GM13977 (cell line): ENCODE results near the gene MN1.

Source experiments
- DNase-seq: peaks from one replicate; pipeline ENCODE4 v3.0.0; 2012; ENCODE audit warnings: low spot score
- in situ Hi-C: fragments of 300-500 bp; cut with MboI; formaldehyde crosslinking; loops from one replicate; pipeline ENCODE4 v1.12.0; 2022; ENCODE audit warnings: low sequenced_read_pairs, low pct_unique_long_range_greater_than_20kb, mixed read lengths, inconsistent platforms; ENCODE audit not compliant: unreplicated experiment
- TF ChIP-seq, protein P1 (sequence below): IDR thresholded peaks from 2 replicates; pipeline ENCODE4 v1.5.1; 2012; ENCODE audit warnings: mild to moderate bottlenecking, control low read depth; ENCODE audit not compliant: insufficient read depth; ENCODE audit errors: extremely low read depth, missing control alignments

Gene MN1

DNA sequence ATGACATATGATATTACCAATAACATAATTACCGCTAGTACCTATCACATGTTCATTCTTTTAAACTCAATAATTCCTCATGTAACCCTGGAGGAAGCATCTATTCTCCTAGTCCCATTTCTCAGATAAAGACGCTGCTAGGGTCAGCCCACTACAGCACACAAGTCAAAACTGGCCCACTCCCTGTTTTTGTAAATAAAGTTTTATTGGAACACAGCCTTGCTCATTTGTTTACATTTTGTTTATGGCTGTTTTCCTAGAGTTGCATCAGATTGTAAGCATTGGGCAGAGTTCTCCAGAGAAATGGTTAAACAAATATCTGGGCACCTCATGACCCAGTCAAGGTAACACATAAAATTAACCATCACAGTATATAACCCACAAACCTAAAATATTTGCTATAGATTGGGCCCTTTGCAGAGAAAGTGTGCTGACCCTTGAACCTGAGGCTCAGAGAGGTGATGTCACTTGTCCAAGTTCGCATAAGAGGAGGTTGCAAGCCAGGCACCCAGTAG lies 36.8 kb downstream of the MN1 start:
- TF ChIP-seq, protein P1, sequence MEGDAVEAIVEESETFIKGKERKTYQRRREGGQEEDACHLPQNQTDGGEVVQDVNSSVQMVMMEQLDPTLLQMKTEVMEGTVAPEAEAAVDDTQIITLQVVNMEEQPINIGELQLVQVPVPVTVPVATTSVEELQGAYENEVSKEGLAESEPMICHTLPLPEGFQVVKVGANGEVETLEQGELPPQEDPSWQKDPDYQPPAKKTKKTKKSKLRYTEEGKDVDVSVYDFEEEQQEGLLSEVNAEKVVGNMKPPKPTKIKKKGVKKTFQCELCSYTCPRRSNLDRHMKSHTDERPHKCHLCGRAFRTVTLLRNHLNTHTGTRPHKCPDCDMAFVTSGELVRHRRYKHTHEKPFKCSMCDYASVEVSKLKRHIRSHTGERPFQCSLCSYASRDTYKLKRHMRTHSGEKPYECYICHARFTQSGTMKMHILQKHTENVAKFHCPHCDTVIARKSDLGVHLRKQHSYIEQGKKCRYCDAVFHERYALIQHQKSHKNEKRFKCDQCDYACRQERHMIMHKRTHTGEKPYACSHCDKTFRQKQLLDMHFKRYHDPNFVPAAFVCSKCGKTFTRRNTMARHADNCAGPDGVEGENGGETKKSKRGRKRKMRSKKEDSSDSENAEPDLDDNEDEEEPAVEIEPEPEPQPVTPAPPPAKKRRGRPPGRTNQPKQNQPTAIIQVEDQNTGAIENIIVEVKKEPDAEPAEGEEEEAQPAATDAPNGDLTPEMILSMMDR: no peak
- DNase-seq: no peak
- in situ Hi-C loops: no loop called here

DNA sequence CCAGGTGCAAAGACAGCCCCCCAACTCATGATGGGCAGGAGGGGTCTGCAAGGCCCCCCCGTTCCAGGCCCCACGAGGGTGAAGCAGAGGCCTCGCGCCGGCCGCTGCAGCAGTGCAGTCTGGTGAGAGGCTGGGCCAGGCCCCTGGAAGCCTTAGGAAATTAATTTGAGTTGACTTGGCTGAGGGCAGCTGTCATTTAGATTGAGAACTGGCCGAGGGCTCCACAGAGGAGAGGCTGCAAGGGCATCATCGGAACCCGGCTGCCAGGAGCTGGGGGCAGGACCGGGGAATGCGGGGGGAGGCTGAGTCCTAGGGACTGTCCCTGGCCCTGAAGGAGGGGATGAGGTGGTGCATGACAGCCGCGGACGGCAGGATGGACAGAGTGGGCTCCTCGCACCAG lies 39.9 kb downstream of the MN1 start:
- TF ChIP-seq, protein P1: no peak
- in situ Hi-C loops: no loop called here
- DNase-seq: no peak

DNA sequence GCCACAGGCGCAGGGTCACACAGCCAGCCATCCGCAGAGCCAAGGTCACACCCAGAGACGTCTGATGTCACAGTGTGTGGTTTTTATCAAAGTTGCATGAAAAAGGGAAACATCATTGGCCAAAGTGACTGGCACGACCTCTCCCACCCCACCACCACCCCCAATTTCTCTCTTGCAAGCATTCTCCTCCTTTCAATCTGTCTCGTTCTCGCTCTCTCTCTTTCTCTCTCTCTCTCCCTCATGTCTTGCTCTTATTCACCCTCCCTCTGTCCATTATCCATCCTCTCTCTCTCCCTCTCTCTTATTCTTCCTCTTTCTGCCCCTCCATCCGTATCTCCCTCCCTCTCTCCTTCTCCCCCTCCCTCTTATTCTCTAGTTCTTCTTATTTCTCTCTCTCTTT lies 40.6 kb downstream of the MN1 start:
- in situ Hi-C loops: no loop called here
- DNase-seq: no peak
- TF ChIP-seq, protein P1: no peak

DNA sequence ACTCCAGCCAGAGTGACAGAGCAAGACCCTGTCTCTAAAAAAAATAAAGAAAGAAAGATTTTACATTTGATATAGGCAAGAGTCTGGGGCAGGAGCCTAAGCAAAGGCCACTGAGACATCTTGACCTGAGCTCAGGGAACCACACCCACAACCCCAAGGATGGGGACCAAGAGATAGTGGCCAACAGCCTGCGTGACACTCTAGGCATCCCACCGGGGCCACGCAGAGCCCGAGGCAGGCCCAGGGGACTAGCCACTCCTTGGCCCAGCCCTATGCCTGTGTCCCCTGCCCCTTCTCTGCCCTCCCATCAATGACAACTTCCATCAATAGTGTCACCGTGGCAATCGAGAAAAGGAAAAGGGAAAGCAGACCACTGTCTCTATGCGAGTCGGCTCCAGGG lies 41.1 kb downstream of the MN1 start:
- in situ Hi-C loops: no loop called here
- TF ChIP-seq, protein P1: no peak
- DNase-seq: no peak

DNA sequence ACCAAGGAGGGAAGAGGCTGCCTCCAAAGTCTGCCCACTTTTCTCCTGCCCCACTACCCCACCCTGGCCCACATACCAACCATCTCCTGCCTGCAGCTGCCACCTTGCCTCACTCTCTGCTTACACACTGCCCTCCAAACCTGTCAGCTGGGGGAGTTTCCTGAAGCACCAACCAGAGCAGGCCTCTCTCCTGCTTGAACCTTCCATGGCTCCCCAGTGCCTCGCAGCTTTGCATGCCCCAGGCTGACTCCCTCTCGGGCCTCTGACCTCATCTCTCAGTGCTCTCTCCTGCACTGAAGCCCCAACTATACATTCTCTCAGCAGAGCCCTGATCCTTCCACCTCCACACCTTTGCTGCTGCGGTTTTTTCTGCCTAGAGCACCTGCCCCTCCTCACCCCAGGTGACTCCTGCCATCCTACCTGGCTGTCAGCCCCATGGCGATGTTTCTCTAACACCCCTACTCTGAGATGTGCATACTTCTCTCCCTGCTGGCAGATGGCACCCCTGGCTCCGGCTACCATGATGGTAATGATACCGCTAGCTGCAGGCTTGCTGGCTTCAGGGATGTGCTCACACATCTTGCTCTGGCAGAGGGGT lies 43.5 kb downstream of the MN1 start:
- DNase-seq: no peak
- in situ Hi-C loops: no loop called here
- TF ChIP-seq, protein P1: no peak

DNA sequence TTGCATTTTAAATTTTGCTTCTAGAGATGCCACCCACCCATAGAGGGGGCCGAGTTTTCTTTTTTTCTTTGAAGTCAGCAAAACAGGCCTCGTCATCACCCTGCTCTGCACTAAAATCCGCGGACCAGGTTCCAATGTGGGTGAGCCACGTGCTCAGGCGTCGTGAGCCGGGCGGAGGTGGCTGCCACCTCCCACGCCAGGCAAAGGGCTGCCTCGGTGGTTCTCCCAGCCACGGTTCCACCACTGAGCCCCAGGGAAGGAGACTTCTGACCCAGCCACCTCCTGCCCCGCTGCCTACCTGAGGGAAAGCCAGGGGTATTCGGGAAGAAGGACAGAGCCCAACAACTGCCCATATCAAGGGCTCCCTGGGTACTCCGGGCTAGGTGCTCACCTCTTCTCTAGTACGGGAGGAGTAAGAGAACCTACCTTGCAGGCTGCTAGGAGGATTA lies 45.3 kb downstream of the MN1 start:
- TF ChIP-seq, protein P1: no peak
- DNase-seq: no peak
- in situ Hi-C loops: no loop called here
